Measurements from ENCODE around the gene POU2F2. TPM values are rescaled to one million over a fixed set of nuclear protein-coding genes. Genes with fewer than 3 reads are reported as not detected.

The POU2F2 gene
- total and polyA plus RNA-seq, 8 donors, result 0.68 to 23.3 (median 2.3) TPM

DNA sequence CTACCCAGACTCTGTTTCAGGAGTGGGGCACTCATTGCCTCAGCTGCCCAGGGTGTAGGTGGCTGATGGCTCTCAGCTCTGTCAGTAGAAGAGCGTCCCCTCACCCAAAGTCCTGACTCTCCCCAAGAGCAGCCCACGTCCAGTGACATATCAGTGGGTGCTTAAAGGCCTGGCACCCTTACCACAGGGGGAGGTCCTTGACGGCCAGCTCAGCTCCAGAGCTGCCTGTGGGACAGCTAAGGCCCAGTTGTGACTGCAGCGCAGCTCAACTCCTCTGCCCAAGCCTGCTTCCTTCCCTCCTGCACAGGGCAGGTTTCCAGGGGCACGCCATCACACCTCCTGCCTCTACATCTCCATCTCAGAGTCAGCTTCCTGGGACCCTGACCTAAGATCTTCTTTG lies 94.6 kb downstream of the POU2F2 start:
- DNase-seq, result no peak
- Histone ChIP-seq H3K4me3 (no peak overlapping the region), H3K27me3 (no peaks in the 10 kb centered on the region), H3K9me3 (no peaks in the 10 kb centered on the region), H3K4me1 (peaks cover 0 to 9% (median 2%) of the 10 kb centered on the region in 4 donors), H3K36me3 (peaks cover 0 to 55% (median 11%) of the 10 kb centered on the region in 4 donors), H3K27ac (no peak overlapping the region)
- TF ChIP-seq POLR2A (IDR thresholded peaks at IDR 0.05) (no peak), EP300 (IDR thresholded peaks at IDR 0.05) (no peak), POLR2AphosphoS5 (IDR thresholded peaks at IDR 0.05) (no peak)
- WGBS, 5 donors, result 75 to 89% (median 80%) methylated on average over 4 to 5 of the region's 5 CpGs
- intact Hi-C loops (cut with DNase I; ENCODE audit: low total_unique reads), result no loop called here

Small RNA genes within 50 kb of the gene (small RNA-seq; reads per million reads assigned to genes)
- gene MIR4323, result 0 reads per million in 4 donors

Other genes with a start within 250 kb of the POU2F2 start
- gene ARHGEF1, start 249.3 kb downstream of the POU2F2 start, total RNA-seq, result 100 to 1,000 TPM in 4 of 5 donors, 10 to 100 TPM in 1; 40.8 to 329 (median 224) TPM
- gene ARHGEF1, start 249.3 kb downstream of the POU2F2 start, polyA plus RNA-seq, result 100 to 1,000 TPM in 2 of 3 donors, 10 to 100 TPM in 1; 62.0 to 109 (median 106) TPM
- gene ERFL, start 204.0 kb downstream of the POU2F2 start, total RNA-seq, result not detected
- gene ERFL, start 204.0 kb downstream of the POU2F2 start, polyA plus RNA-seq, result under 1 TPM in 1 of 3 donors, not detected in 2; 0.25 TPM
- gene RABAC1, start 173.1 kb downstream of the POU2F2 start, total RNA-seq, result 100 to 1,000 TPM in 3 of 5 donors, 10 to 100 TPM in 2; 44.6 to 499 (median 114) TPM
- 100 to 1,000 TPM; 127 to 181 (median 170) TPM for gene RABAC1, start 173.1 kb downstream of the POU2F2 start, polyA plus RNA-seq
- under 1 TPM in 1 of 5 donors, not detected in 4; 0.29 TPM for gene ATP1A3, start 138.2 kb downstream of the POU2F2 start, total RNA-seq
- gene ATP1A3, start 138.2 kb downstream of the POU2F2 start, polyA plus RNA-seq, result under 1 TPM in 2 of 3 donors, not detected in 1; 0.12 to 0.45 TPM
- gene GRIK5, start 62.2 kb downstream of the POU2F2 start, total RNA-seq, result 10 to 100 TPM in 2 of 5 donors, 1 to 10 TPM in 3; 2.2 to 74.1 (median 8.3) TPM
- 1 to 10 TPM in 2 of 3 donors, under 1 TPM in 1; 0.92 to 3.1 (median 1.1) TPM for gene GRIK5, start 62.2 kb downstream of the POU2F2 start, polyA plus RNA-seq
- gene ZNF574, start 56.3 kb downstream of the POU2F2 start, total RNA-seq, result 10 to 100 TPM in 2 of 5 donors, 1 to 10 TPM in 3; 4.6 to 17.0 (median 8.8) TPM
- gene ZNF574, start 56.3 kb downstream of the POU2F2 start, polyA plus RNA-seq, result 1 to 10 TPM; 5.5 to 5.7 (median 5.5) TPM
- gene DEDD2, start 85.2 kb upstream of the POU2F2 start, total RNA-seq, result 100 to 1,000 TPM in 1 of 5 donors, 10 to 100 TPM in 4; 16.7 to 195 (median 43.8) TPM
- gene DEDD2, start 85.2 kb upstream of the POU2F2 start, polyA plus RNA-seq, result 10 to 100 TPM; 20.8 to 35.9 (median 22.0) TPM
- 10 to 100 TPM in 2 of 5 donors, 1 to 10 TPM in 3; 4.7 to 12.0 (median 6.8) TPM for gene ZNF526, start 87.9 kb upstream of the POU2F2 start, total RNA-seq
- 1 to 10 TPM; 2.4 to 3.7 (median 3.2) TPM for gene ZNF526, start 87.9 kb upstream of the POU2F2 start, polyA plus RNA-seq
- 10 to 100 TPM in 4 of 5 donors, 1 to 10 TPM in 1; 5.8 to 77.2 (median 22.6) TPM for gene GSK3A, start 110.2 kb upstream of the POU2F2 start, total RNA-seq
- gene GSK3A, start 110.2 kb upstream of the POU2F2 start, polyA plus RNA-seq, result 10 to 100 TPM; 25.5 to 40.8 (median 35.0) TPM
- 100 to 1,000 TPM in 1 of 5 donors, 10 to 100 TPM in 4; 11.6 to 118 (median 40.6) TPM for gene ERF, start 122.7 kb upstream of the POU2F2 start, total RNA-seq
- 10 to 100 TPM; 12.9 to 36.5 (median 16.3) TPM for gene ERF, start 122.7 kb upstream of the POU2F2 start, polyA plus RNA-seq
- 10 to 100 TPM; 19.8 to 60.3 (median 39.1) TPM for gene CIC, start 136.8 kb upstream of the POU2F2 start, total RNA-seq
- 10 to 100 TPM; 15.4 to 31.8 (median 21.5) TPM for gene CIC, start 136.8 kb upstream of the POU2F2 start, polyA plus RNA-seq
- not detected for gene PRR19, start 169.7 kb upstream of the POU2F2 start, total RNA-seq
- gene PRR19, start 169.7 kb upstream of the POU2F2 start, polyA plus RNA-seq, result under 1 TPM in 2 of 3 donors, not detected in 1; 0.68 to 0.98 TPM
- 10 to 100 TPM in 3 of 5 donors, 1 to 10 TPM in 1, not detected in 1; 7.5 to 58.1 (median 17.9) TPM for gene PAFAH1B3, start 170.2 kb upstream of the POU2F2 start, total RNA-seq
- gene PAFAH1B3, start 170.2 kb upstream of the POU2F2 start, polyA plus RNA-seq, result 10 to 100 TPM; 33.4 to 37.1 (median 34.3) TPM
- gene TMEM145, start 180.9 kb upstream of the POU2F2 start, total RNA-seq, result 10 to 100 TPM in 1 of 5 donors, under 1 TPM in 1, not detected in 3; 0.37 to 44.3 TPM
- 1 to 10 TPM in 1 of 3 donors, under 1 TPM in 2; 0.50 to 1.1 (median 0.61) TPM for gene TMEM145, start 180.9 kb upstream of the POU2F2 start, polyA plus RNA-seq
- gene MEGF8, start 193.2 kb upstream of the POU2F2 start, total RNA-seq, result 10 to 100 TPM; 12.3 to 46.3 (median 21.0) TPM
- 1 to 10 TPM; 2.6 to 5.2 (median 3.6) TPM for gene MEGF8, start 193.2 kb upstream of the POU2F2 start, polyA plus RNA-seq

All from stomach (tissue), 9 donors.